HUES6 (cell line): ENCODE data around the gene CD82.
"Not testable (repeated sequence)": the region's sequence is repeated elsewhere in the genome, so short reads cannot be mapped to it uniquely, and the experiment has no call there.

ENCODE experiments used
- H3K27ac ChIP-seq: 2 replicates; pipeline ENCODE4 v1.7.0; 2013; ENCODE audit warnings: low read depth, mild to moderate bottlenecking, low read length, inconsistent platforms
- H3K27me3 ChIP-seq: 2 replicates; pipeline ENCODE4 v1.6.1; 2013; ENCODE audit warnings: low read length; ENCODE audit not compliant: control insufficient read depth, insufficient read depth
- H3K36me3 ChIP-seq: 2 replicates; pipeline ENCODE4 v1.6.1; 2013; ENCODE audit warnings: low read length; ENCODE audit not compliant: control insufficient read depth, insufficient read depth
- H3K4me1 ChIP-seq: 2 replicates; pipeline ENCODE4 v1.6.1; 2013; ENCODE audit warnings: low read length; ENCODE audit not compliant: control insufficient read depth, insufficient read depth
- H3K4me3 ChIP-seq: 2 replicates; pipeline ENCODE4 v1.5.1; 2013; ENCODE audit warnings: low read depth, low read length
- H3K9ac ChIP-seq: one replicate; pipeline ENCODE4 v1.6.1; 2013; ENCODE audit warnings: mild to moderate bottlenecking, low read length
- H3K9me3 ChIP-seq: 2 replicates; pipeline ENCODE4 v1.6.1; 2013; ENCODE audit warnings: low read depth, low read length; ENCODE audit not compliant: control insufficient read depth, insufficient read depth

CD82 gene

GRCh38 chr11:44533921-44534711 is 31.3 kb upstream of the CD82 start:
- Histone ChIP-seq H3K4me3 (no peak overlapping the region), H3K36me3 (no peaks in the 10 kb centered on the region)

GRCh38 chr11:44535191-44535980 is 30.1 kb upstream of the CD82 start:
- Histone ChIP-seq H3K9me3 (no peaks in the 10 kb centered on the region), H3K4me1 (peaks cover 24% of the 10 kb centered on the region), H3K27ac (no peak overlapping the region), H3K4me3 (no peak overlapping the region), H3K27me3 (peaks cover 8% of the 10 kb centered on the region; the same call in 1 of the 2 replicates), H3K36me3 (no peaks in the 10 kb centered on the region), H3K9ac (no peak overlapping the region)

More at GRCh38 chr11:44533921-44534711, 31.3 kb upstream of the CD82 start:
- Histone ChIP-seq H3K27me3 (peaks cover 8% of the 10 kb centered on the region; the same call in 1 of the 2 replicates), H3K9me3 (no peaks in the 10 kb centered on the region), H3K9ac (no peak overlapping the region), H3K27ac (no peak overlapping the region), H3K4me1 (peaks cover 12% of the 10 kb centered on the region)

- H3K9ac ChIP-seq: no peak overlapping the region
- no peaks in the 10 kb centered on the region for H3K36me3 ChIP-seq
- peaks cover 8% of the 10 kb centered on the region; the same call in 1 of the 2 replicates for H3K27me3 ChIP-seq
These were observed 28.5 kb upstream of the CD82 start for GRCh38 chr11:44536788-44537516.

GRCh38 chr11:44537679-44538078 is 27.8 kb upstream of the CD82 start:
- peaks cover 8% of the 10 kb centered on the region; the same call in 1 of the 2 replicates for H3K27me3 ChIP-seq
- H3K36me3 ChIP-seq: no peaks in the 10 kb centered on the region
- no peak overlapping the region for H3K27ac ChIP-seq
- H3K4me1 ChIP-seq: peaks cover 21% of the 10 kb centered on the region
- H3K9me3 ChIP-seq: no peaks in the 10 kb centered on the region
- H3K9ac ChIP-seq: no peak overlapping the region
- H3K4me3 ChIP-seq: no peak overlapping the region

More at GRCh38 chr11:44536788-44537516, 28.5 kb upstream of the CD82 start:
- Histone ChIP-seq H3K9me3 (no peaks in the 10 kb centered on the region), H3K4me1 (peaks cover 21% of the 10 kb centered on the region), H3K27ac (no peak overlapping the region), H3K4me3 (no peak overlapping the region)

- no peak overlapping the region for H3K4me3 ChIP-seq
- H3K9ac ChIP-seq: no peak overlapping the region
These were observed 26.9 kb upstream of the CD82 start for GRCh38 chr11:44538375-44539054.

GRCh38 chr11:44539971-44540370 is 25.5 kb upstream of the CD82 start:
- no peak overlapping the region for H3K27ac ChIP-seq
- H3K4me3 ChIP-seq: no peak overlapping the region
- H3K27me3 ChIP-seq: peaks cover 8% of the 10 kb centered on the region; the same call in 1 of the 2 replicates
- H3K36me3 ChIP-seq: no peaks in the 10 kb centered on the region
- no peak overlapping the region for H3K9ac ChIP-seq
- H3K4me1 ChIP-seq: peaks cover 21% of the 10 kb centered on the region
- H3K9me3 ChIP-seq: no peaks in the 10 kb centered on the region

More at GRCh38 chr11:44538375-44539054, 26.9 kb upstream of the CD82 start:
- H3K4me1 ChIP-seq: peaks cover 21% of the 10 kb centered on the region
- no peak overlapping the region for H3K27ac ChIP-seq
- H3K36me3 ChIP-seq: no peaks in the 10 kb centered on the region
- H3K27me3 ChIP-seq: peaks cover 8% of the 10 kb centered on the region; the same call in 1 of the 2 replicates
- no peaks in the 10 kb centered on the region for H3K9me3 ChIP-seq

- H3K36me3 ChIP-seq: no peaks in the 10 kb centered on the region
- no peaks in the 10 kb centered on the region for H3K9me3 ChIP-seq
- peaks cover 8% of the 10 kb centered on the region; the same call in 1 of the 2 replicates for H3K27me3 ChIP-seq
- H3K9ac ChIP-seq: no peak overlapping the region
- no peak overlapping the region for H3K27ac ChIP-seq
- H3K4me1 ChIP-seq: peaks cover 21% of the 10 kb centered on the region
- no peak overlapping the region for H3K4me3 ChIP-seq
These were observed 24.8 kb upstream of the CD82 start for GRCh38 chr11:44540667-44541066.

- Histone ChIP-seq H3K9me3 (no peaks in the 10 kb centered on the region; the same call in 1 of the 2 replicates), H3K27me3 (peaks cover 8% of the 10 kb centered on the region; the same call in 1 of the 2 replicates), H3K36me3 (no peaks in the 10 kb centered on the region), H3K4me1 (peaks cover 21% of the 10 kb centered on the region), H3K27ac (no peak overlapping the region), H3K4me3 (no peak overlapping the region), H3K9ac (no peak overlapping the region)
These were observed 23.1 kb upstream of the CD82 start for GRCh38 chr11:44542372-44542771.

GRCh38 chr11:44546984-44547383 is 18.5 kb upstream of the CD82 start:
- H3K9me3 ChIP-seq, H3K9ac ChIP-seq, H3K4me1 ChIP-seq, H3K27ac ChIP-seq, H3K27me3 ChIP-seq, H3K36me3 ChIP-seq, H3K4me3 ChIP-seq: not testable (repeated sequence)

- H3K27ac ChIP-seq, H3K9me3 ChIP-seq, H3K9ac ChIP-seq, H3K4me3 ChIP-seq, H3K27me3 ChIP-seq, H3K36me3 ChIP-seq, H3K4me1 ChIP-seq: not testable (repeated sequence)
These were observed 17.9 kb upstream of the CD82 start for GRCh38 chr11:44547534-44547933.
